ENCODE data around the gene MALAT1.

MALAT1 gene

GRCh38 chr11:65530157-65530496 is 31.3 kb downstream of the MALAT1 start:
- Histone ChIP-seq H3K4me3 (ENCODE audit: insufficient read depth, low read depth, low read length, poor library complexity, severe bottlenecking) (no peak overlapping the region), H3K9me3 (ENCODE audit: control insufficient read depth, low read length) (no peaks in the 10 kb centered on the region), H3K36me3 (ENCODE audit: control insufficient read depth, insufficient read depth, low read length) (peaks cover 44% of the 10 kb centered on the region), H3K27me3 (replicated peaks; ENCODE audit: control insufficient read depth, insufficient read depth, low read length, poor library complexity, severe bottlenecking) (no peaks in the 10 kb centered on the region), H3K27ac (ENCODE audit: insufficient read depth, low read length, poor library complexity, severe bottlenecking) (peak overlapping the region; percentile 5), H3K4me1 (ENCODE audit: control insufficient read depth, insufficient read depth, low read length, poor library complexity, severe bottlenecking) (peaks cover 19% of the 10 kb centered on the region)
- no peak for DNase-seq

GRCh38 chr11:65532388-65533064 is 33.7 kb downstream of the MALAT1 start:
- Histone ChIP-seq H3K4me1 (ENCODE audit: control insufficient read depth, insufficient read depth, low read length, poor library complexity, severe bottlenecking) (peaks cover 10% of the 10 kb centered on the region), H3K27ac (ENCODE audit: insufficient read depth, low read length, poor library complexity, severe bottlenecking) (no peak overlapping the region), H3K9me3 (ENCODE audit: control insufficient read depth, low read length) (no peaks in the 10 kb centered on the region), H3K36me3 (ENCODE audit: control insufficient read depth, insufficient read depth, low read length) (peaks cover 62% of the 10 kb centered on the region), H3K4me3 (ENCODE audit: insufficient read depth, low read depth, low read length, poor library complexity, severe bottlenecking) (no peak overlapping the region), H3K27me3 (replicated peaks; ENCODE audit: control insufficient read depth, insufficient read depth, low read length, poor library complexity, severe bottlenecking) (no peaks in the 10 kb centered on the region)
- no peak for DNase-seq

DNA sequence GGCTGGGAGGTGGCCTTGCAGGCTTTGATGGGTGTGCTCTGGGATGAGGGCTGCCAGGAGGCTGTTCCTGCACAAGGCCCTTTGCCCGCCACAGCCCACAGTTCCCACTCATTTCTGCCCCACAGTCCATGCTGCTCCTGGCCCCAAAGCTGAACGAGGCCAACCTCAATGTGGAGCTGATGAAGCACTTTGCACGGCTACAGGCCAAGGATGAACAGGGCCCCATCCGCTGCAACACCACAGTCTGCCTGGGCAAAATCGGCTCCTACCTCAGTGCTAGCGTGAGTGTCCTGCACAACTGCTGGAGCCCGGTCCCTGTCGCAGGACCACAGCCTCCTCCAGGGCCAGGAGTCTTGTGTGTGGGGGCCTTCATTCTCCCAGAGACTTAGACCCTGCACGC is 36.3 kb downstream of the MALAT1 start:
- no peak overlapping the region for H3K27ac ChIP-seq (ENCODE audit: insufficient read depth, low read length, poor library complexity, severe bottlenecking)
- H3K4me3 ChIP-seq (ENCODE audit: insufficient read depth, low read depth, low read length, poor library complexity, severe bottlenecking), result no peak overlapping the region
- no peak for DNase-seq
- peaks cover 63% of the 10 kb centered on the region for H3K36me3 ChIP-seq (ENCODE audit: control insufficient read depth, insufficient read depth, low read length)
- no peaks in the 10 kb centered on the region for H3K27me3 ChIP-seq (replicated peaks; ENCODE audit: control insufficient read depth, insufficient read depth, low read length, poor library complexity, severe bottlenecking)
- H3K4me1 ChIP-seq (ENCODE audit: control insufficient read depth, insufficient read depth, low read length, poor library complexity, severe bottlenecking), result peaks cover 8% of the 10 kb centered on the region
- H3K9me3 ChIP-seq (ENCODE audit: control insufficient read depth, low read length), result no peaks in the 10 kb centered on the region

DNA sequence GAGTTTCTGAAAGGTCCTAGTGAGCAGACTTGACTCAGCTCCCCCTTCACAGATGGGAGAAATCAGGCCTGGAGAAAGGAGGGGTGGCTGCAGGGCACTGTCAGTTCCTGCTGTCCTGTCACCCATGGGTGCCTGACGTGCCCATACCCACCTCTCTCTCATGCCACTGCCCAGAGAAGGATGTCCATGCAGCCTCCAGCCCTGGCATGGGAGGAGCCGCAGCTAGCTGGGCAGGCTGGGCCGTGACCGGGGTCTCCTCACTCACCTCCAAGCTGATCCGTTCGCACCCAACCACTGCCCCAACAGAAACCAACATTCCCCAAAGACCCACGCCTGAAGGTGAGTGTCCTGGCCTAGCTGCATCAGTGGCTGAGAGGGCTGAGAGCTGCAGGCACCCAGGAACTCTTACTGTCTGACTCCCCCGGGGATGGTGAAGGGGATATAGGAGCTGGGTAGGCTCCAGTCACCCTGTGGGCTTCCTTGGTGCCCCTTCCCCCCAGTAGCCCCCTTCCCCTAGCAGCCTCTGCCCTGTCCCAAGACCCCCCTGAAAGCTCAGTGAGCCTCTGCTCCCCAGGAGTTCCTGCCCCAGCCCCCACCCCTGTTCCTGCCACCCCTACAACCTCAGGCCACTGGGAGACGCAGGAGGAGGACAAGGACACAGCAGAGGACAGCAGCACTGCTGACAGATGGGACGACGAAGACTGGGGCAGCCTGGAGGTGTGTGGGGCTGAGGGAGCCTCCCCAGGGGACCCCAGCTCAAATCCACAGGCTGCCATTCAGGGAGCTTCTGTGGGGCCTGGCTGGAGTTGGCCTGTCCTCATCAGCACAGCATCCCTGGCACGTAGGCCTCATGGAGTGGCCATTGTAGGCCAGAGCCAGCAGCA is 37.8 kb downstream of the MALAT1 start:
- Histone ChIP-seq H3K4me3 (ENCODE audit: insufficient read depth, low read depth, low read length, poor library complexity, severe bottlenecking) (no peak overlapping the region), H3K27ac (ENCODE audit: insufficient read depth, low read length, poor library complexity, severe bottlenecking) (no peak overlapping the region), H3K4me1 (ENCODE audit: control insufficient read depth, insufficient read depth, low read length, poor library complexity, severe bottlenecking) (peaks cover 14% of the 10 kb centered on the region), H3K27me3 (replicated peaks; ENCODE audit: control insufficient read depth, insufficient read depth, low read length, poor library complexity, severe bottlenecking) (no peaks in the 10 kb centered on the region), H3K9me3 (ENCODE audit: control insufficient read depth, low read length) (no peaks in the 10 kb centered on the region), H3K36me3 (ENCODE audit: control insufficient read depth, insufficient read depth, low read length) (peaks cover 47% of the 10 kb centered on the region)
- no peak for DNase-seq

- DNase-seq, result no peak
These were observed 38.4 kb downstream of the MALAT1 start for GRCh38 chr11:65537296-65537597.

DNA sequence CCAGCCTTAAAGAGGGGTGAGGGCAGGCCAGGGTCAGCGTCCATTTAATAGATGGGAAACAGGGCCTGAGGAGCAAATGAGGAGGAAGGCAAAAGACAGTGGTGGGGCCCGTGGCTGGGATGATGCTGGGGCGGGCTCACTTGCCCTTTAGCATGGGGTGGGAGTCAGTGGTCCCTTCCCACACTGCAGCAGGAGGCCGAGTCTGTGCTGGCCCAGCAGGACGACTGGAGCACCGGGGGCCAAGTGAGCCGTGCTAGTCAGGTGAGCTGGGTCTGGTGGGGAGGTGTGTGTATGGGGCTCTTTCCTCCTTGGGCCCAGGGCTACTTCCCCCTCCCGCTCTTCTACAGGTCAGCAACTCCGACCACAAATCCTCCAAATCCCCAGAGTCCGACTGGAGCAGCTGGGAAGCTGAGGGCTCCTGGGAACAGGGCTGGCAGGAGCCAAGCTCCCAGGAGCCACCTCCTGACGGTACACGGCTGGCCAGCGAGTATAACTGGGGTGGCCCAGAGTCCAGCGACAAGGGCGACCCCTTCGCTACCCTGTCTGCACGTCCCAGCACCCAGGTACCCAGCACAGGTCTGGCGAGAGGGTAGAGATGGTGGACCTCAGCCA is 38.9 kb downstream of the MALAT1 start:
- H3K27ac ChIP-seq (ENCODE audit: insufficient read depth, low read length, poor library complexity, severe bottlenecking), result no peak overlapping the region
- no peak for DNase-seq
- H3K4me1 ChIP-seq (ENCODE audit: control insufficient read depth, insufficient read depth, low read length, poor library complexity, severe bottlenecking), result peaks cover 14% of the 10 kb centered on the region
- H3K27me3 ChIP-seq (replicated peaks; ENCODE audit: control insufficient read depth, insufficient read depth, low read length, poor library complexity, severe bottlenecking), result no peaks in the 10 kb centered on the region
- H3K4me3 ChIP-seq (ENCODE audit: insufficient read depth, low read depth, low read length, poor library complexity, severe bottlenecking), result no peak overlapping the region
- H3K36me3 ChIP-seq (ENCODE audit: control insufficient read depth, insufficient read depth, low read length), result peaks cover 39% of the 10 kb centered on the region
- H3K9me3 ChIP-seq (ENCODE audit: control insufficient read depth, low read length), result no peaks in the 10 kb centered on the region

More at GRCh38 chr11:65537296-65537597, 38.4 kb downstream of the MALAT1 start:
- Histone ChIP-seq H3K36me3 (ENCODE audit: control insufficient read depth, insufficient read depth, low read length) (peaks cover 44% of the 10 kb centered on the region), H3K4me1 (ENCODE audit: control insufficient read depth, insufficient read depth, low read length, poor library complexity, severe bottlenecking) (peaks cover 14% of the 10 kb centered on the region), H3K27ac (ENCODE audit: insufficient read depth, low read length, poor library complexity, severe bottlenecking) (no peak overlapping the region), H3K27me3 (replicated peaks; ENCODE audit: control insufficient read depth, insufficient read depth, low read length, poor library complexity, severe bottlenecking) (no peaks in the 10 kb centered on the region), H3K9me3 (ENCODE audit: control insufficient read depth, low read length) (no peaks in the 10 kb centered on the region), H3K4me3 (ENCODE audit: insufficient read depth, low read depth, low read length, poor library complexity, severe bottlenecking) (no peak overlapping the region)

GRCh38 chr11:65538232-65538914 is 39.5 kb downstream of the MALAT1 start:
- H3K27ac ChIP-seq (ENCODE audit: insufficient read depth, low read length, poor library complexity, severe bottlenecking), result no peak overlapping the region
- H3K4me3 ChIP-seq (ENCODE audit: insufficient read depth, low read depth, low read length, poor library complexity, severe bottlenecking), result no peak overlapping the region
- H3K4me1 ChIP-seq (ENCODE audit: control insufficient read depth, insufficient read depth, low read length, poor library complexity, severe bottlenecking), result peaks cover 14% of the 10 kb centered on the region
- H3K36me3 ChIP-seq (ENCODE audit: control insufficient read depth, insufficient read depth, low read length), result peaks cover 32% of the 10 kb centered on the region
- H3K27me3 ChIP-seq (replicated peaks; ENCODE audit: control insufficient read depth, insufficient read depth, low read length, poor library complexity, severe bottlenecking), result no peaks in the 10 kb centered on the region
- H3K9me3 ChIP-seq (ENCODE audit: control insufficient read depth, low read length), result no peaks in the 10 kb centered on the region
- DNase-seq, result no peak

DNA sequence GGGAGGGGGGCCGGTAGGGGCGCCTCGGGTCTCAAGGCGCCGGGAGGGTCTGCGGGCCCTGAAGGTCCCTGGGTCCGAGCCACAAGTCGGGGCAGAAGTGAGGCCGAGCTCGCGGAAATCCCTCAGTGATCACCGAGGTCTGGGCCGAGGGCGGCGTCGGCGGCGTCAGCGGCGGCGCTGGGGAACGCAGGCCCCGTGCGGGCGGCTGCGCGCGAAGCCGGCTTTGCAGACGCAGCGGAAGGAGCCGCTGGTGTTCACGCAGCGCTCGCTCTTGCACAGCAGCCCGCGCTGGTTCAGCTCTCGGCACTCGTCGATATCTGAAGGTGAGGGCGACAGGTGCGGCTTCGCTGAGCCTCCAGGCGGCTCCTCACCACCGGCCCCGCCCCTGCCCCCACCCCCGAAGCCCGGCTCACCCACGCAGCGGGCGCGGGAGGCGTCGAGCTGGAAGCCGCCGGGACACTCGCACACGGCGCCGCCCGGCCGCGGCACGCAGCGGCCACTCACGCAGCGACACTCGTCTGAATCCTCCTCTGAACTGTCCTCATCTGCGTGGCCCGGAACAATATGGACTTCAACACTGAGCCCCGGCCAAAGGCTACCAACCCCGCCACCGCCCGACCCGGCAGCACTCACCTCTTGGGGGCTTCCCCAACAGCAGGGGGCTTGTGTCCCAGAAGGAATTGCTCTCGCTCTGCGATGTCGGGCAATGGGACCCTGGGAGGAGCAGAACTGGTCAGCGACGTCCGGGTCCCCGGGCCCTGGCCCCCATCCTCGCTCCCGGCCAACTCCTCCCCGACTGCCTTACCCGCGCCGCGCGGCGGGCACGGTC is 40.3 kb downstream of the MALAT1 start:
- Histone ChIP-seq H3K27me3 (replicated peaks; ENCODE audit: control insufficient read depth, insufficient read depth, low read length, poor library complexity, severe bottlenecking) (no peaks in the 10 kb centered on the region), H3K36me3 (ENCODE audit: control insufficient read depth, insufficient read depth, low read length) (peaks cover 30% of the 10 kb centered on the region), H3K9me3 (ENCODE audit: control insufficient read depth, low read length) (no peaks in the 10 kb centered on the region), H3K4me1 (ENCODE audit: control insufficient read depth, insufficient read depth, low read length, poor library complexity, severe bottlenecking) (peaks cover 14% of the 10 kb centered on the region), H3K27ac (ENCODE audit: insufficient read depth, low read length, poor library complexity, severe bottlenecking) (peak overlapping the region; percentile 66), H3K4me3 (ENCODE audit: insufficient read depth, low read depth, low read length, poor library complexity, severe bottlenecking) (no peak overlapping the region)
- DNase-seq, result no peak

DNA sequence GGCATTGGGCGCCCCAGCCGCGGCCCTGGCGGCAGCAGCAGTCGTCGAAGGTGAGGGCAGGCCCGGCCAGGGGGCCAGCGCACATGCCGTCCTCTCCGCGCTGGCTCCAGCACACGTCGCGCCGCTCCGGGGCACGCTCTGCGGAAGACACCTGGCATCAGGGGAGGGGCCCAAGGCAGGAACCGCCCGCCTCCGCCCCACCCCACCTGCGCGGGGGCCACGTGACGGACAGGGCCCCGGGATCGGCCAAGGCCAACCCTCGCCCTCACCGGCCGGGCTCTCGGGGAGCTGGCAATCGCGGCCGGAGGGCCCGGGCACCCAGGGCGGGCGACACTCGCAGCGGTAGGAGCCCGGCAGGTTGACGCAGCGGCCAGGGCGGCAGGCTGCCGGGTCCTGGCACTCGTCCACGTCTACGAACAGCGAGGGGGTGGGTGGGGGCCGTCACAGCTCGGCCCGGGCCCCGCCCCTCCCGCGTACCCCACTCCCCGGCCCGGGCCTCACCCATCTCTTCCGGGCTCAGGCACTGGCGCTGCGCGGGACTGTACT is 41.0 kb downstream of the MALAT1 start:
- peak overlapping the region; percentile 63 for H3K4me3 ChIP-seq (ENCODE audit: insufficient read depth, low read depth, low read length, poor library complexity, severe bottlenecking)
- no peak for DNase-seq

More for the DNA sequence above, 41.0 kb downstream of the MALAT1 start:
- peaks cover 14% of the 10 kb centered on the region for H3K4me1 ChIP-seq (ENCODE audit: control insufficient read depth, insufficient read depth, low read length, poor library complexity, severe bottlenecking)
- H3K27ac ChIP-seq (ENCODE audit: insufficient read depth, low read length, poor library complexity, severe bottlenecking), result peak overlapping the region; percentile 66
- peaks cover 30% of the 10 kb centered on the region for H3K36me3 ChIP-seq (ENCODE audit: control insufficient read depth, insufficient read depth, low read length)
- H3K9me3 ChIP-seq (ENCODE audit: control insufficient read depth, low read length), result no peaks in the 10 kb centered on the region
- H3K27me3 ChIP-seq (replicated peaks; ENCODE audit: control insufficient read depth, insufficient read depth, low read length, poor library complexity, severe bottlenecking), result no peaks in the 10 kb centered on the region

Data from effector memory CD4-positive, alpha-beta T cell (primary cell).